Activated T-cell treated with anti-CD3 and anti-CD28 coated beads, Interleukin-2, amount 50 U/mL, for 72 hours (primary cell): Measurements from ENCODE around the gene NAT9. TPM values are rescaled to one million over a fixed set of nuclear protein-coding genes. Genes with fewer than 3 reads are reported as not detected.

Source experiments
- ATAC-seq, 2 donors: fragments of 150-1000 bp; cut with Tn5 transposase; replicated peaks in 1 of 2; 2 replicates each; pipeline ENCODE4 v1.10.0; 2021; ENCODE audit warnings: moderate library complexity in 2 of 2, mild to moderate bottlenecking in 1 of 2
- DNase-seq, 2 donors: peaks; one replicate each; pipeline ENCODE4 v3.0.0; 2021 to 2022; ENCODE audit warnings: mixed read lengths in 1 of 2
- H3K27ac Mint-ChIP-seq: one replicate; pipeline ENCODE4 v1.8.0; 2022; ENCODE audit warnings: mild to moderate bottlenecking, moderate library complexity, mixed read lengths
- H3K27me3 Mint-ChIP-seq: one replicate; pipeline ENCODE4 v1.8.0; 2022; ENCODE audit warnings: low read depth, mixed read lengths
- H3K36me3 Mint-ChIP-seq, 2 donors: one replicate each; pipeline ENCODE4 v1.8.0; 2022; ENCODE audit warnings: mixed read lengths in 2 of 2, mild to moderate bottlenecking in 1 of 2; ENCODE audit not compliant: insufficient read depth in 2 of 2
- H3K4me1 Mint-ChIP-seq: one replicate; pipeline ENCODE4 v1.8.0; 2022; ENCODE audit warnings: low read depth, mixed read lengths
- H3K4me3 Mint-ChIP-seq, 2 donors: one replicate each; pipeline ENCODE4 v1.8.0; 2022; ENCODE audit warnings: mild to moderate bottlenecking in 2 of 2, mixed read lengths in 2 of 2, moderate library complexity in 2 of 2
- H3K9me3 Mint-ChIP-seq, 2 donors: one replicate each; pipeline ENCODE4 v1.8.0; 2022; ENCODE audit warnings: mixed read lengths in 2 of 2
- total RNA-seq, 2 donors: library from RNA; stranded (reverse); gene quantifications; one replicate each; pipeline ENCODE4 v1.2.3, GENCODE V29; 2022

The NAT9 gene
- total RNA-seq: 10 to 100 TPM; 49.7 to 58.4 TPM

- Mint-ChIP-seq H3K27ac (peak within 1 kb of the TSS; percentile 99), H3K27me3 (no peaks in the 10 kb centered on the region), H3K9me3 (no peaks in the 10 kb centered on the region), H3K36me3 (peaks cover 6 to 9% of the 10 kb centered on the region in 2 donors), H3K4me1 (peaks cover 73% of the 10 kb centered on the region), H3K4me3 (peak within 1 kb of the TSS; percentile 94 to 100)
- ATAC-seq (peak; percentile 82), DNase-seq (peak; percentile 100)
These were observed at the start of gene NAT9 for GRCh38 chr17:74776044-74776962. NAT9 (minus strand) TSS chr17:74776345; CDS start chr17:74775698, 647 bp downstream.

GRCh38 chr17:74824961-74825627, 48.9 kb upstream of the NAT9 start:
- Mint-ChIP-seq H3K27me3 (no peaks in the 10 kb centered on the region), H3K36me3 (no peaks in the 10 kb centered on the region), H3K9me3 (no peaks in the 10 kb centered on the region)

GRCh38 chr17:74822939-74823367, 46.8 kb upstream of the NAT9 start:
- Mint-ChIP-seq H3K36me3 (no peaks in the 10 kb centered on the region), H3K4me1 (no peaks in the 10 kb centered on the region), H3K27me3 (no peaks in the 10 kb centered on the region), H3K9me3 (no peaks in the 10 kb centered on the region), H3K27ac (no peak overlapping the region), H3K4me3 (no peak overlapping the region)
- no peak for ATAC-seq
- no peak for DNase-seq

More at GRCh38 chr17:74824961-74825627, 48.9 kb upstream of the NAT9 start:
- H3K4me3 Mint-ChIP-seq: no peak overlapping the region
- ATAC-seq (no peak), DNase-seq (no peak)
- no peak overlapping the region for H3K27ac Mint-ChIP-seq
- no peaks in the 10 kb centered on the region for H3K4me1 Mint-ChIP-seq

- H3K4me1 Mint-ChIP-seq: no peaks in the 10 kb centered on the region
- no peak overlapping the region for H3K27ac Mint-ChIP-seq
- no peak overlapping the region for H3K4me3 Mint-ChIP-seq
- H3K27me3 Mint-ChIP-seq: no peaks in the 10 kb centered on the region
- no peaks in the 10 kb centered on the region for H3K9me3 Mint-ChIP-seq
- DNase-seq (no peak), ATAC-seq (no peak)
- H3K36me3 Mint-ChIP-seq: no peaks in the 10 kb centered on the region
These were observed 46.3 kb upstream of the NAT9 start for GRCh38 chr17:74822335-74822938.

GRCh38 chr17:74821655-74822334, 45.6 kb upstream of the NAT9 start:
- ATAC-seq (no peak), DNase-seq (no peak)
- Mint-ChIP-seq H3K4me1 (no peaks in the 10 kb centered on the region), H3K27ac (no peak overlapping the region), H3K27me3 (no peaks in the 10 kb centered on the region), H3K9me3 (no peaks in the 10 kb centered on the region), H3K36me3 (no peaks in the 10 kb centered on the region), H3K4me3 (no peak overlapping the region)

- no peak overlapping the region for H3K27ac Mint-ChIP-seq
- no peaks in the 10 kb centered on the region for H3K27me3 Mint-ChIP-seq
- no peaks in the 10 kb centered on the region for H3K9me3 Mint-ChIP-seq
- no peaks in the 10 kb centered on the region for H3K4me1 Mint-ChIP-seq
- H3K36me3 Mint-ChIP-seq: no peaks in the 10 kb centered on the region
- ATAC-seq (no peak), DNase-seq (no peak)
- H3K4me3 Mint-ChIP-seq: no peak overlapping the region
These were observed 43.8 kb upstream of the NAT9 start for GRCh38 chr17:74819801-74820436.

- H3K27ac Mint-ChIP-seq: no peak overlapping the region
- no peak for DNase-seq
- H3K4me3 Mint-ChIP-seq: no peak overlapping the region
- no peaks in the 10 kb centered on the region for H3K4me1 Mint-ChIP-seq
- H3K36me3 Mint-ChIP-seq: no peaks in the 10 kb centered on the region
- H3K9me3 Mint-ChIP-seq: no peaks in the 10 kb centered on the region
- ATAC-seq: no peak
- no peaks in the 10 kb centered on the region for H3K27me3 Mint-ChIP-seq
These were observed 42.3 kb upstream of the NAT9 start for GRCh38 chr17:74818291-74818938.

GRCh38 chr17:74816905-74817620, 40.9 kb upstream of the NAT9 start:
- H3K36me3 Mint-ChIP-seq: no peaks in the 10 kb centered on the region
- H3K4me3 Mint-ChIP-seq: no peak overlapping the region
- ATAC-seq (no peak), DNase-seq (no peak)
- no peaks in the 10 kb centered on the region for H3K27me3 Mint-ChIP-seq
- H3K4me1 Mint-ChIP-seq: no peaks in the 10 kb centered on the region
- no peak overlapping the region for H3K27ac Mint-ChIP-seq
- no peaks in the 10 kb centered on the region for H3K9me3 Mint-ChIP-seq

GRCh38 chr17:74815550-74816370, 39.6 kb upstream of the NAT9 start:
- peak in 1 of 2 donors; percentile 3 for DNase-seq
- no peaks in the 10 kb centered on the region for H3K27me3 Mint-ChIP-seq
- no peak overlapping the region for H3K27ac Mint-ChIP-seq
- H3K36me3 Mint-ChIP-seq: no peaks in the 10 kb centered on the region
- H3K4me1 Mint-ChIP-seq: no peaks in the 10 kb centered on the region
- H3K4me3 Mint-ChIP-seq: no peak overlapping the region
- no peaks in the 10 kb centered on the region for H3K9me3 Mint-ChIP-seq
- ATAC-seq: no peak

- no peak for ATAC-seq
- Mint-ChIP-seq H3K27ac (no peak overlapping the region), H3K9me3 (no peaks in the 10 kb centered on the region), H3K4me1 (no peaks in the 10 kb centered on the region), H3K27me3 (no peaks in the 10 kb centered on the region), H3K4me3 (no peak overlapping the region), H3K36me3 (peaks cover 0 to under 1% of the 10 kb centered on the region in 2 donors)
- DNase-seq: no peak
These were observed 38.9 kb upstream of the NAT9 start for GRCh38 chr17:74815067-74815466.

GRCh38 chr17:74814453-74814852, 38.3 kb upstream of the NAT9 start:
- DNase-seq (no peak), ATAC-seq (no peak)
- Mint-ChIP-seq H3K4me3 (no peak overlapping the region), H3K27ac (no peak overlapping the region), H3K9me3 (no peaks in the 10 kb centered on the region), H3K27me3 (no peaks in the 10 kb centered on the region), H3K4me1 (no peaks in the 10 kb centered on the region), H3K36me3 (peaks cover 0 to 2% of the 10 kb centered on the region in 2 donors)
